GM18858 (cell line): ENCODE measurements around the gene HLA-E.
"Not testable (repeated sequence)": the region's sequence is repeated elsewhere in the genome, so short reads cannot be mapped to it uniquely, and the experiment has no call there.

Experiments used
- ATAC-seq: cut with Tn5 transposase; IDR thresholded peaks from one replicate; pipeline ENCODE4 v1.9.1; 2021; ENCODE audit not compliant: unreplicated experiment

HLA-E gene

DNA sequence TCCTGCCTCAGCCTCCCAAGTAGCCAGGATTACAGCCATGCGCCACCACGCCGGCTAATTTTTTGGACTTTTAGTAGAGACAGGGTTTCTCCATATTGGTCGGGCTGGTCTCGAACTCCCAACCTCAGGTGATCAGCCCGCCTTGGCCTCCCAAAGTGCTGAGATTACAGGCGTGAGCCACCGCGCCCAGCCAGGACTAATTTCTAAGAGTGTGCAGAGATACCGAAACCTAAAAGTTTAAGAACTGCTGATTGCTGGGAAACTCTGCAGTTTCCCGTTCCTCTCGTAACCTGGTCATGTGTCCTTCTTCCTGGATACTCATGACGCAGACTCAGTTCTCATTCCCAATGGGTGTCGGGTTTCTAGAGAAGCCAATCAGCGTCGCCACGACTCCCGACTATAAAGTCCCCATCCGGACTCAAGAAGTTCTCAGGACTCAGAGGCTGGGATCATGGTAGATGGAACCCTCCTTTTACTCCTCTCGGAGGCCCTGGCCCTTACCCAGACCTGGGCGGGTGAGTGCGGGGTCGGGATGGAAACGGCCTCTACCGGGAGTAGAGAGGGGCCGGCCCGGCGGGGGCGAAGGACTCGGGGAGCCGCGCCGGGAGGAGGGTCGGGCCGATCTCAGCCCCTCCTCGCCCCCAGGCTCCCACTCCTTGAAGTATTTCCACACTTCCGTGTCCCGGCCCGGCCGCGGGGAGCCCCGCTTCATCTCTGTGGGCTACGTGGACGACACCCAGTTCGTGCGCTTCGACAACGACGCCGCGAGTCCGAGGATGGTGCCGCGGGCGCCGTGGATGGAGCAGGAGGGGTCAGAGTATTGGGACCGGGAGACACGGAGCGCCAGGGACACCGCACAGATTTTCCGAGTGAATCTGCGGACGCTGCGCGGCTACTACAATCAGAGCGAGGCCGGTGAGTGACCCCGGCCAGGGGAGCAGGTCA is at the start of gene HLA-E:
HLA-E (plus strand) TSS at position 429 of the 945 bp plus-strand sequence; CDS start at position 452, 23 bp downstream.
- ATAC-seq = peak; percentile 78

DNA sequence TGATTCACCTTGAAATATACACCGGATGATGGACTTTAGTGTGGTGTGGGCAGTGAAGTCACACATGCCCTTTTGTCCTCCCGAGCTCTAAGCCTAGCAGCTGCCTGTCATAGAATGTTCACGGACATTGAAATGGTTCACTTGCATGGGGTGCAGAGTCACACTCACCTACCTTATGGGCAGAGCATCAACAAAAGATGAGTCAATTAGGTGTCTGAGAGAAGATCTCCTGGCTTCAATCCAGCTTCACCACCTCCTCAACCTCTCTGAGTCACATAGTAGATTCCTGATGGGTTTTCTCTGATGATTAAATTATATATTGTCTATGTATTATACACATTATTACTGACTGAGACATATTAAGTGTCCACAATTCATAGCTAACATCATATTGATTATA is 48.1 kb upstream of the HLA-E start:
- no peak for ATAC-seq

DNA sequence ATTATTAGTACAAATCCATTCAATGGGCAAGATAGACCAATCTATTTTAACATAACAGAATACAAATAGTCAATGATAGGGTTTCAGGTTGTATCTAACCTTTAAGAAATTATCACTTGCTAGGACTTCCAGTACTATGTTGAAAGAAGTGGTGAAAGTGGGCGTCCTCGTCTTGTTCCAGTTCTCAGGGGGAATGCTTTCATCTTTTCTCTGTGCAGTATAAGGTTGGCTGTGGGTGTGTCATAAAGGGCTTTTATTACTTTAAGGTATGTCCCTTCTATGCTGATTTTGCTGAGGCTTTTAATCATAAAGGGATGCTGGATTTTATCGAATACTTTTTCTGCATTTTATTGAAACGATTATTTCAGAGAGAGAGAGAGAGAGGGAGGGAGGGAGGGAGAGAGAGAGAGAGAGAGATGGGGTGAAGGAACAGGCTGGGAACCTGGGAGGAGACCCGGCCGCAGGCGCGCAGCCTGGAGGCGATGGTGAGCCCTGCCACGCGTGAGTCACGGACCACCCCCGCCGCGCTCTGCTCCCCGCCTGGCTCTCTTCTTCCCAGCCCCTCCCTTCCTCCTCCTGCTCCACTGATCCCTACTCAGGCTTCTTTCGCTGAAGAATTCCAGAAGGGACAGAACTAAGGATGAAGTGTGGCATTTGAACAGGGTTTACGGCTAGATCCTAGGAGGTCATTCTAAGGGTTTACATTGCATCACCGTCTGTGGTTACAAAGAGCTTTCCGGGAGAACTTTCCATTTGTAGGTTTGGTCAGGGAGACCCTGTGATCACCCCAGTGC is 45.5 kb upstream of the HLA-E start:
- ATAC-seq = no peak

DNA sequence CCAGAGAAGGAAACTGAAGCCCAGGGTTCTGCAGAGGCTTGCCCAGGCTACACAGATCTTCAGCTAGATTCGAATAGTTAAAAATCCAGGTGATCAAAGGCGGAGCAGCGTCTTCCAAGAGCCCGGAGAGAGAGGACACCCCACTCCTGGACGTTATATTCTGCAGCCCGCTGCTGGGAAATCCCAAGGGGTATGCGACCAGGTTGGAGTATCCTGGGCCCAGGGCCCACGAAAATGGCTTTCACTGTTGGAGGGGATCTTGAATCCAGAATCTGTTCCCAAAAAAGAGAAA is 44.9 kb upstream of the HLA-E start:
- ATAC-seq = no peak

DNA sequence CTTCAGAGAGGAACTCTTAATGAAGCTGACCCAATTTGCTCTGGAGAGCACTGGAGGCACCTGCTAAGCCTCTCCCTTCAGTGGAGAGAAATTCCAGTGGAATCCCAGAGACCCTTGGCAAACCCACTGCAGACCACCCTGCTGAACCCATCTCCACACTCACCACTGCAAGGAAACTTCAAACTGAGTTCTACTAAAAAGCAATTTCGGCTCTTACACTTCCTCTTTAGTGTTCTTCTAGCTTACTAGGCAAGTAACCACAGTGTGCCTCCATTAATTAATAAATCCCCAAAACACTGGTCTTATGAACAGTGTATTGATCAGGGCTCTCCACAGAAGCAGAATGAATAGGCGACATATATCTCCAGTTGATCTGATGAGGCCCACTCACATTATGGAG is 43.0 kb upstream of the HLA-E start:
- no peak for ATAC-seq

DNA sequence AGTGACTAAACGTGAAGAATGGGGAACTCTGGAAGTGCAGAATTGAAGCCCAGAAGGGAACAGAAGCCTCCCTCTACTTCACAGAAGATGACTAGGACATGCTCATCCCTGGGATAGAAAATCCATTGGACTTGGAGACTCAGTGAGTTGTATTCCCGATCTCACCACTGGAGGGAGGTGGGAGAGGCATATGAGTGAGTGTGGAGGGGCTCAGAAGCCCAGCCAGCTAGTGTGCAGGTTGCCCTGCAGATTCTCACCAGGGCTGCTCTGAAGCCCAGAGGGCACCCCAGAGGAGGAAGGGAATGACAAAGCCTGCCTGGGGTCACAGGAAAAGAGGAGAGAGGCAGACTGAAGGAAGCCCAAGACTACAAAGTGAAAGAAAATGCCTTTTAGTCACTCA is 42.1 kb upstream of the HLA-E start:
- ATAC-seq = no peak

DNA sequence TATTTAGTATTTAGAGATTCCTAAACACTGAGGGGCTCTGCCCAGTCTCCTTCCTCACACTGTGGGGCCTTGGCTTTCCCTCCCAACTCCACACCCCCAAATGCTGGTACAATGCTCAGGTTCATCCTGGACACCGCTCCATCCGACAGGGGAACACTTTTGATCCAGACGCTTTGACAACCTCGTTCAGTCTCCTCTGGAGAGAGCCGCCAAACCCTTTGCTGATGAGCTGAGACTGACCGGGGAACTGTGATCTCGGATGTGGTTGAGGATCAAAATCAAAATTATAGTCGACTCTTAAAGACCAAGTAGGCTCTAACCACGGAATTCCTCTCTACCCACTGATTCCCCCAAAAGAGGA is 38.8 kb upstream of the HLA-E start:
- ATAC-seq = no peak

DNA sequence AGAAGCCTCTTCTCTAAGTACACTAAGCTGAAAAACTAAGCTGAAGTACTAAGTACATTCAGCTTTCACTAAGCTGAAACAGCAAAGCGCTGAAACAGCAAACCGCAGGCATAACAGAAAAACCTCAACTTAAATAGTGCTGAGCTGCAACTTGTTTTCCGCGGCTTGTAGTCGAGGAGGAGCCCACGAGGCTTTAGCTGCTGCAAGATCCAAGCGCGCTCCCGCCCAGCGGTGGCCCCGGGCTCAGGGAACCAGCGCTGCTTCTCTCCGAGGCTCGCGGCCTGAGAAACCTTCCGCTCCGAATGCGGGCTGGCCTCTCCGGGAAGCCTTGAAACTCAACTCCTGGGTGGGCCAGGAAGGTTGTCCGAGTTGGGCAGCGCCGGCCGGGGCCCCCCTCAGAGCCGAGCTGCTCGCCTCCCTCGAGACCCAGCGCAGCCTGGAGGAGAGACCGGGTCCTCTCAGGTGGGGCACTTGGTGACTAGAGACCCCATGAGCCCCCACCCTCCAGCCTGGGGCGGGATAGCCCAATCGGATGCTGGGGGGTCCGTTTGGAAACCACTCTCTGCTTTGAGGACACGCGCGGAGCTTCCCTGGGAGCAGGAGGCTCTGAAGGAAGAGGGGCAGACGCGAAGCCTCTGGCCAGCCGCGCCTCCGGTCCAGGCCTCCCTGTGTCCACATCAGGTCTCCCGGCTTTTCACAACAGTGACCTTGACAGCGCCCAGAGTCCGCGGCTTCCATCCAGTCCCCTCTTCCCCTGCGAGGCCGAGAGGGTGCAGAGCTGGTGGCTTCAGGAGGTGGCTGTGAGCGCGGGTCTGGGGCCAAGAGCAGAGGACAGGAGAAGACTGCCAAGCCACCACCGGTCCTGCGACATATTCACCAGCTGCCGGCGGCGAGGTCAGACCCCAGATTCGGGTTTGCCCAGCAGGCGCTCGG is 38.1 kb upstream of the HLA-E start:
- ATAC-seq = no peak

DNA sequence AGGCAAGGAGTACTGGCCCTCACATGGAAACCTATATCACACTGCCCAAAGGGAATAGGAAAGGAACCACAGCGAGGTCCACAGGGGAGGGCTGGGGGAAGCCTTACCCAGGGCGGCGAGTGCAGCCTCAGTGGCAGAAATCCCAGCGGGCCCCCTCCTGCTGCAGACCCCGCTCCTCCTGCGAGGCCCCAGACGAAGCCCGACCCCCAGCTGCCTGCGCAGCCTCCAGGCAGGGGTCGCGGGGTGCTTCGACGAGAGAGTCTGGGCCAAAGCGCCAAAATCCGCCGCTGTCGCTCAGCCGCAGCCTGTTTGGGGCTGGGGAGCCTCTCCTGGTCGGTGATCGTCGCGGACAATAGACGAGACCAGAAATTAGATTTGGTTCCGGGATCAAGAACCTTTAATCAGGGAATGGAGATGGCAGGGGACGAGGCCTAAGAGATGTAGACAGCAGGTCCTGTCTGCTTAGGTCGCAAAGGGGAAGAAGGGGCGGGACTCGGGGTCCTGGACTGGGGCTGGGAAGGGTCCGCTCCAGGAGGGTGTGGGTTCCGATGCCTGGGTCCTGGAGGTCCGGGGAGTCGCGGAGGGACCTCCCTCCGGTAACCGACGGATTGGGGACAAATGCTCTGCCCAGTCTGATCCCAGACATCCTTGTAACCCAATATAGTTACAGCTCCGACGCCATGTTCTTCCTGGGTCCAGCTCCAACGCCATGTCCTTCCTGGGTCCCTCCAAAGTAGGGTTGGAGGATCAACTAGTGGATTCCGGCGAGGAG is 36.4 kb upstream of the HLA-E start:
- ATAC-seq = no peak

DNA sequence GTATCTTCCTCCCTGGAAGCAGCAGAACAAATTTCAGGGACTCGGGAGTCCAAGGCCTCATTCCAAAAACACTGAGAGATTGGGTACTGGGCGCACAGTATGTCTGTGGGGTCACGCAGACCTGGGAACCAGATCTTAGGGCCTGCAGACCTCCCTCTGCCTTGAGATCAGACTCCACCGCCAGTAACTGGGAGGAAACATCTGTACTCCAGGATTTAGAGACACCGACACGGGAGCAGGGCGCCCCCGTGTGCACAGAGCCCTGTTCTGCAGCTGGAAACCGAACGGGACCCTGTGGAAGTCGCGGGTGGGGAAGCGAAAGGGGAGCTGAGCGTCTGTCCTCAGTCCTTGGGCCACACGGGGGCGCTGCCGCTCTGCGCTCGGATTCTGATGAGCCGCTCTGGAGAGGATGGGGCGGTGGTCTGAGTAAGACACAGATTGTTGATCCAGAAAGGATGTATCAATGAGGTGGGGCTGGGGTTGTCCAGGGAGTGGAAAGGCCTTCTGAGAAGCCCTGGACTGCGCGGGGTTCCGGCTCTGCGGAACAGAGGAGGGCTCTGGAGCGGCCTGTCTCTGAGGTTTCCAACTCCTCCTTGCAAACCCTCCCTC is 35.7 kb upstream of the HLA-E start:
- ATAC-seq = no peak

DNA sequence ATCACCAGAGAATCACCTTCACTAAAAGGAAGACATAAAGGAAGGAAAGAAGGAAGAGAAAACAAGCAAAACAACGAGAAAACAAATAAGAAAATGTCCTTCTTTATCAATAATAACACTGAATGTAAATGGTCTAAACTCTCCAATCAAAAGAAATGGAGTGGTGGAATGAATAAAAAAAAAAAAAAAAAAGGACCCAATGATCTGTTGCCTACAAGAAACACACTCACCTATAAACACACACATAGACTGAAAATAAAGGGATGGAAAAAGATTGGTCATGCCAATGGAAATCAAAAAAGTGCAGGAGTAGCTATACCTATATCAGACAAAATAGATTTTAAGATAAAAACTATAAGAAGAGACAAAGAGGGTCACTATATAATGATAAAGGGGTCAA is 30.2 kb upstream of the HLA-E start:
- ATAC-seq = no peak

DNA sequence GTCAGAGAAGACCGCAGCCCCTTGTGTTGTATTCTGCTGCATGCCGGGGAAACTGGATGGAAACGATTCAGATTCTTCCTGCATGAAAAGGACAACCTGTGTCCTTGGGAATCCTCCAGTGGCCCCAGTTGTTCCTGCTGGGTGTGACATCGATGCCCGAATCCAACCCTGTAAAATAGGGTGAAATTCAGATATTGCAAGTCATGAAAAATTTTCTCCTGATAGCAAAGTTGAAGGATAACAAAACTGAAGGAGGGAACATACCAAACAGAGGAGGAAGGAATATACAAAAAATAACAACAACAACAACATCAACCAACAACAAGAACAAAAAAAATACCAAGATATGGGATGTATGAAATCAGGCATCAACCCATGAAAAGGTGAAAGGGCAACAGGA is 28.3 kb upstream of the HLA-E start:
- no peak for ATAC-seq

DNA sequence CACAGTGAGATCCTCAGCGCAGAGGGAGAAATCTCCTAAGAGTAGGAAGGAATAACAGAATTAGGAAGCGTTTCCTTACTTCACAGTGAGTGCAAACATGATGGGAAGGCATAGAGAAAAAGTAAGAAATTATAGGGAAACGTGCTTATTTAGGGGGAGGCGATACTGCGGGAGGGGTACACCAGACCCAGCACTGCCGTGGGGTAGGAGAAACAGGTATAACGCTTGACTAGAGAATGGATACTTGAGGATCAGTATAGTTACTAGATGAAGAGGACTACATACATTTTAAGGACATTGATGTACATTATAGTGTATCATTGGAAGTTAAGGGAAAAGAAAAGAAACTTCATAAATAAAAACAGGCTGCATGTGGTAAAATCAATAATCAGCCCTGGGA is 26.8 kb upstream of the HLA-E start:
- no peak for ATAC-seq

DNA sequence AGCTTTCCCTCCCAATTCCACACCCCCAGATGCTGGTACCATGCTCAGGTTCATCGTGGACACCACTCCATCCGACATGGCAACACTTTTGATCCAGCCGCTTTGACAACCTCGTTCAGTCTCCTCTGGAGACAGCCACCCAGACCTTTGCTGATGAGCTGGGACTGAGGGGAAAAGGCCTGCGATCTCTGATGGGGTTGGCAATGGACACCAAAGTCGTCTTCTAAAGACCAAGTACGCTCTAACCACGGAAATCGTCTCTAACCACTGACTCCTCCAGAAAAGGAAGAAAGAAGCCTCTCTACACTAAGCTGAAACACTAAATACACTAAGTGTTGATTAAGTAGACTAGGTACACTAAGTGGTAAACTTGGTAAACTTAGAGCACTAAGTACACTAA is 26.1 kb upstream of the HLA-E start:
- no peak for ATAC-seq

DNA sequence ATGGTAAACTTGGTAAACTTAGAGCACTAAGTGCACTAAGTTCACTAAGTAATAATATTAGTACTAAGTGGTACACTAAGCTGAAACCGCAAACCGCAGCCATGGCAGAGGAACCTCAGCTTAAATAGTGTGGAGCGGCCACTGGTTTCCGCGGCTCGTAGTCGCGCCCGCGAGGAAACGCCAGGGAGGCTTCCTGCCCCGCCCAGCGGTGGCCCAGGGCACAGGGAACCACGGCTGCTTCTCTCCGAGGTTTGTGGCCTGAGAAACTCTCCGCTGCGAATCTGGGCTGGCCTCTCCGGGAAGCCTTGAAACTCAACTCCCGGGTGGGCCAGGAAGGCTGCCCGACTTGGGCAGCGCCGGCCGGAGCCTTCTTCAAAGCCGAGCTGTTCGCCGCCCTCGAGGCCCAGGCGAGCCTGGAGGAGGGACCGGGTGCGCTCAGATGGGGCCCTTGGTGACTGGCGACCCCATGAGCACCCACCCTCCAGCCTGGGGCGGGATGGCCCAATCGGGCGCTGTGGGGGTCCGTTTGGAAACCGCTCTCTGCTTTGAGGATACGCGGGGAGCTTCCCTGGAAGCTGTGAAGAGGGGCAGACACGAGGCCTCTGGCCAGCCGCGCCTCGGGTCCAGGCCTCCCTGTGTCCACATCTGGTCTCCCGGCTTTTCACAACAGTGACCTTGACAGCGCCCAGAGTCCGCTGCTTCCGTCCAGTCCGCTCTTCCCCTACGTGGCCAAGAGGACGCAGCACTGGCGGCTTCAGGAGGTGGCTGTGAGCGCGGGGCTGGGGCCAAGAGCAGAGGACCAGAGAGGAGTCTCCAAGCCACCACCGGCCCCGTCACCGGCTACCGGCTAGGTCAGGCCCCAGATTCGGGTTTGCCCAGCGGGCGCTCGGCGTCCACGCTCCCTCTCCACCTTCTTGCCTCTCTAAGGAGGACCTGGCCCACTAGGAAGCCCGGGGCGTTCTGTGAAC is 25.4 kb upstream of the HLA-E start:
- ATAC-seq = no peak

DNA sequence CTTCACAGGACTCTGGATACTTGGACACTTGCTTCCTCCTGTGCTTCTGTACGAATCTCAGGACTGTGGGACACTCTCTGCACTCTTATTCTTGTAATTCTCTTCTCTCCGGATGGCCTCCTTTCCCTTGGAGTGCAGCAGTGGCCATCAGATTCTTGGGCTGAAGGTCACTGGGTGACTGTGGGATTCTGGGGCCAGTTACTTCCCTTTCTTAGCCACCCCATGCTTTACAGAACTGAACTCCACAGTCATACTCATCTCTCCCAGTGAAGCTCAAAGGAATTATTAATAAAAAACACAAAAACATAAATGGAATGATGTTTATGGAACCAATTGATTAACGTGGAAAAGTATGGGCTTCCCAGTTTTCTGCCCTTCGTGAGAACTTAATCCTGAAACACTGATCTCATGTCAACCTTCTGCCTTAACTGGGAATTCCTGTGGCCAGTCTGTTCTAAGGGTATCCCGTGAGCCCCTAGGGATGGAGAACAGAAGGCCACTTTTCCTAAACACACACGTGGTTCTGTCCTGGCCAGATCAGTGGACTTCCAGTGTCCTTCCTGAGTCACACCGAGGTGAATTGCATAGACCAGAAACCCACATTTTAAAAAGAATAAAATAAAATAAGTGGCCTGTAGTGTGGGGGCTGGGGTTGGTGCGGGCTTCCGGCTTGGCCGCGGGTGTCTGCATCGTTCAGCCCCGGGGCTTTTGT is 23.6 kb upstream of the HLA-E start:
- no peak for ATAC-seq

DNA sequence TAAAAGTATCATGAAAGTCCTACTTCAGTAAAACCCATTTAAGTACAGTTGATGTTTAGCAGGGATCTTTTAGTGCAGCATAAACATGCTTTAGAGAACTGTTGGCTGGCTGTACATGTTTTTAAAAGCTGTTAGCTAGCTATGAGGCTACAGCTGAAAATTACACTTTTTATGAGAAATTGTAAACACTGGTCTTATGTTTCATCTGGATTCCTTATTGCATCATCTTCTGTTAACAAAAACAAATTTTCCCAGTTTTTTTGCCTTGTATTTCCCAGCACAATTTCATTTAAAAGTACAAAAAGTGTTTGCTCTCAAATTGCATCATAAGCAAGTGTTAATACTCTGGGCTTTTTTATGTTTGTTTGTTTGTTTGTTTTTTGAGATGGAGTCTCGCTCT is 18.3 kb upstream of the HLA-E start:
- ATAC-seq = no peak

DNA sequence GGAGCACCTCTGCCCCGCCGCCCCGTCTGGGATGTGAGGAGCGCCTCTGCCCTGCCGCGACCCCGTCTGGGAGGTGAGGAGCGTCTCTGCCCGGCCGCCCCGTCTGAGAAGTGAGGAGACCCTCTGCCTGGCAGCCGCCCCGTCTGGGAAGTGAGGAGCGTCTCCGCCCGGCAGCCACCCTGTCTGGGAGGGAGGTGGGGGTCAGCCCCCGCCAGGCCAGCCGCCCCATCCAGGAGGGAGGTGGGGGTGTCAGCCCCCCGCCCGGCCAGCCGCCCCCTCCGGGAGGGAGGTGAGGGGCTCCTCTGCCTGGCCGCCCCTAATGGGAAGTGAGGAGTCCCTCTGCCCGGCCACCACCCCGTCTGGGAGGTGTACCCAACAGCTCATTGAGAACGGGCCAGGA is 14.2 kb upstream of the HLA-E start:
- not testable (repeated sequence) for ATAC-seq
